HG02840 (cell line): ENCODE measurements around the gene SERINC5.

Experiments used
- ATAC-seq: cut with Tn5 transposase; IDR thresholded peaks from one replicate; pipeline ENCODE4 v1.9.1; 2021; ENCODE audit warnings: mild to moderate bottlenecking, moderate library complexity, moderate number of reproducible peaks; ENCODE audit not compliant: unreplicated experiment, low FRiP score

The SERINC5 gene

GRCh38 chr5:80230269-80230992 lies 25.4 kb downstream of the SERINC5 start:
- no peak for ATAC-seq

- ATAC-seq, result no peak
These were observed 26.0 kb downstream of the SERINC5 start for GRCh38 chr5:80229902-80230255.

- no peak for ATAC-seq
These were observed 27.8 kb downstream of the SERINC5 start for GRCh38 chr5:80227979-80228596.

- no peak for ATAC-seq
These were observed 29.9 kb downstream of the SERINC5 start for GRCh38 chr5:80225934-80226326.

- ATAC-seq, result no peak
These were observed 30.5 kb downstream of the SERINC5 start for GRCh38 chr5:80225189-80225933.

GRCh38 chr5:80223561-80223960 lies 32.3 kb downstream of the SERINC5 start:
- ATAC-seq, result no peak

- no peak for ATAC-seq
These were observed 35.5 kb downstream of the SERINC5 start for GRCh38 chr5:80220245-80220897.

GRCh38 chr5:80219391-80219790 lies 36.5 kb downstream of the SERINC5 start:
- ATAC-seq, result no peak

- no peak for ATAC-seq
These were observed 38.2 kb downstream of the SERINC5 start for GRCh38 chr5:80217667-80218066.

GRCh38 chr5:80216753-80217596 lies 38.9 kb downstream of the SERINC5 start:
- no peak for ATAC-seq

GRCh38 chr5:80216096-80216495 lies 39.8 kb downstream of the SERINC5 start:
- ATAC-seq, result no peak

- ATAC-seq, result no peak
These were observed 40.3 kb downstream of the SERINC5 start for GRCh38 chr5:80215523-80215922.

- ATAC-seq, result no peak
These were observed 42.4 kb downstream of the SERINC5 start for GRCh38 chr5:80213466-80213865.

GRCh38 chr5:80212171-80212667 lies 43.6 kb downstream of the SERINC5 start:
- no peak for ATAC-seq

- ATAC-seq, result no peak
These were observed 44.5 kb downstream of the SERINC5 start for GRCh38 chr5:80211327-80211726.

- ATAC-seq, result no peak
These were observed 45.8 kb downstream of the SERINC5 start for GRCh38 chr5:80210014-80210413.

- ATAC-seq, result no peak
These were observed 47.5 kb downstream of the SERINC5 start for GRCh38 chr5:80208381-80208780.

GRCh38 chr5:80207832-80208231 lies 48.0 kb downstream of the SERINC5 start:
- ATAC-seq, result no peak

- no peak for ATAC-seq
These were observed 49.6 kb downstream of the SERINC5 start for GRCh38 chr5:80206282-80206681.

- no peak for ATAC-seq
These were observed 50.0 kb downstream of the SERINC5 start for GRCh38 chr5:80205846-80206245.
